Posterior cingulate gyrus (tissue), 11 donors: ENCODE results near the gene GALNT18.
"Not testable (repeated sequence)": the region's sequence is repeated elsewhere in the genome, so short reads cannot be mapped to it uniquely, and the experiment has no call there.

Source experiments
- DNase-seq, 10 donors: peaks; one replicate each; pipeline versions ENCODE4 v3.0.0 to v3.0.0-alpha.2; 2020 to 2021; ENCODE audit warnings: mixed read lengths in 3 of 10
- intact Hi-C: fragments of 100-400 bp; cut with DNase I; formaldehyde crosslinking; loops from one replicate; pipeline ENCODE4 v1.15.1; 2023

Gene GALNT18

DNA sequence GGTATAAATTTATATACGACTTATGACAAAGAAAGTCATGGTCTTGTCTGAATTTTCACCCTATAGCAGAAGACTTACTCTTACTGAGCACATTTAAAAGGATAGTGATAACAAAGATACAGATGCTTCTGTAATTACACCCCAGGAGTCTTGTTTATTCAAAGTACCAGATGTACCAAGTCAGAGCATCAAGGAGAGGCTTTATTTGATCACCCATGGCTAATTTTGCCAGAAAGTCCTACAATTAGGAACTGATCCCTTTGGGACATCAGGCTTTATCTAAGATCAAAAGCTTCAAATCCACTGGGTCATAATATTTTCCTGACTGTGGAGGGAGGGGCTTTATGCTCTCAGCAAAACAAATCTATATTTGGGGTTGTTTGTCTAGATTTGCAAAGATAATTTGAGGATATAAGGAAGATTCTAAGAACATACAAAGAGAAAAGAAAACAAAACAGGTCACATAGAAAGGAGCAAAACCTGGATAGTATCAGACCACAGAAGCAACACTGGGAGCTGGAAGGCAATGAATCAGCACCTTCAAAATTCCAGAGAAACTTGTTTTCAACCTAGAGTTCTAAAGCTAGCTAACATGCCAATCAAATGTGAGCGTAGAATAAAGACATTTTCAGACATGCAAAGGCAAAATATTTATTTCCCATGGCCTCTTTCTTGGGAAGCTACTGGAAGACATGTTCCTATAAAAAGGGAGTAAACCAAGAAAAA lies 143.9 kb downstream of the GALNT18 start:
- no peak for DNase-seq
- intact Hi-C loops = no loop called here

GRCh38 chr11:11476971-11477645 lies 144.7 kb downstream of the GALNT18 start:
- DNase-seq = no peak

DNA sequence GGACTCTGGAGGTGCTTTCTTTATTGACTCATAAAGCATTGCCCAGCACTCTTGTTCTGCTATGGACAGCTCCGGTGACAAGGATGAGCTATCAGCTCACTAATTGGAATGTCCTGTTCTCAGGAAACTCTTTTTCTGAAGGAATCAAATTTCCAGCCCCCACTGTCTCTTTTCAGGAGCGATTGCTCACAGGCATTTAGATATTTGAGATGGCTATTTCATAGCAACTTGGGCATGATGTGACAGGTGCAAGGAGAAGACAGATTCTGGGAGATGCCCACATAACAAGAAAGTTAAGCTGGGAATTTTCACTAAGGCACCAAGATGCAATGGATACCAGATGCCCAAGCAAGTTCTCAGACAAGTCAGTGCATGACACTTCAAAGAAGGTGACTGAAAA lies 145.3 kb downstream of the GALNT18 start:
- intact Hi-C loops = no loop called here
- DNase-seq = no peak

More at GRCh38 chr11:11476971-11477645, 144.7 kb downstream of the GALNT18 start:
- intact Hi-C loops = no loop called here

- no peak for DNase-seq
- intact Hi-C loops = no loop called here
Measured at GRCh38 chr11:11472106-11472505, 149.7 kb downstream of the GALNT18 start.

DNA sequence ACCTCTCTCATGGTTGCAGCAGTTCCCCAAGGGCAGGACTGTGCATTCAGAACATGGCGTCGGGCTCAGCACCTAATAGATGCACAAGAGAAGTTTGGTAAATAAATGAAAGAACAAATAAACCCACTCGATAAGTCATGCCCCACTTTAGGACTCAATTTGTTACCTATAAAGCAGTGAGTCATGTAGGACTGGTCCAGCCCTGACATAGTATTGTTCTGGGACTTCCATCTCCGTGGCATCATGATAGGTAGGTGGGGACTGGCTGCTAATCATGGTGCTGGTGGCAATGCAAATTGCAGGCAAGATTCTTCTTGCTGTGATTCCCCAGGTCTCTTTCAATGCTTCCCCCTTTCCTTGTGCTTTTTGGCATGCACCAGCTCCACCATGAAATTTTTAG lies 150.6 kb downstream of the GALNT18 start:
- DNase-seq = no peak
- intact Hi-C loops = no loop called here

DNA sequence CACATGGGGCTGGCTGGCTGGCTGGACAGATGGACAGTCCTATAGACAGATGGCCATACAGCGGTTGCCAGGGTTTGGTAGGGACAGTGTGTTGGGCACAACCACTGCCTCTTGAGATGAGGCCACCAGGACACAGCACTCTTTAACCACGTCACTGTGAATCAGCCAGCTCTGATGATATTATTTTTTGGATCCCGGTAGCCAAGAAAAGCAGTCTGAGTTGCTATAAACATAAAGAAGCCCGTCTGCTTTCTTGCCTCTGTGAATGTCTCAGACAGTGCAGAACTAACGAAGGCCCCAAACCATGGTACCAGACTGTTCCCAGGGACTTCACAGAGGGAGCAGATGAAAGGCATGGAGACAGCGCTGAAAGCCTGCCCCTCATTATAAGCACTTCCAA lies 152.9 kb downstream of the GALNT18 start:
- intact Hi-C loops = no loop called here

DNA sequence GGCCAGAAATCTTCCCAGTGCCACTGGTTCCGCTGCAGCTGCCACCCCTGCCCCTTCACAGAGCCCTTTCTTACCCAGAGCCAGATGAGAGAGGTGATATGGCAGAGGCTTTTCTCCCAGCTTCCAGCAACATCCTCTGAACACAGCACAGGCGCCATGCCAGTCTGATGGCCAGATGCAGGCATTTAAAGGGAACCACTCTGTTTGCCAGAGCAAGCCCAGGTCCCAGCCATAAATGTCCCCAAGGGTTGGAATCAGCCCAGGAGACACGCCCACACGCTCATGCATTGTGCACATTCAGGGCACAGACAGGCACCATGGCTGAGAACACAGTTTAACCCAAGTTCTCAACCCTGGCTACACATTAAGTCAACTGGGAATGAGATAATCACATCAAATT lies 154.5 kb downstream of the GALNT18 start:
- intact Hi-C loops = no loop called here
- DNase-seq = no peak

More for the DNA sequence above, 152.9 kb downstream of the GALNT18 start:
- no peak for DNase-seq

DNA sequence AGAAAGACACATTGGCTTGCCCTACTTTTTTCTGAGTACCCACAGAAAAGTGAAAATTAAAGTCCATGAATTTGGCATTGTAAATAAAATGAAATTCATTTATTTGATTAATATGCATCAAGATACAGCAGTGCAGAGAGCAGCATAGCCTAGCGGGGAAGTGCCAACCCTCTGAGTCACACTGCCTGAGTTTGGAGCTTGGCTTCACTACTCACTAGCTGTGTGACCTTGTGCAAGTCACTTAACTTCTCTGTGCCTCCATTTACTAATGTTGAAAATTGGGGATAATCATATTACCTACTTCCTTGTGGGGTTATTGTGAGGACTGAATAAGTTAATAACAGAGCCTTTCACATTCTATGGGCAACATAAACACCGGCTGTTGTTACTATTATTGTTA lies 157.2 kb downstream of the GALNT18 start:
- no peak for DNase-seq
- intact Hi-C loops = no loop called here

DNA sequence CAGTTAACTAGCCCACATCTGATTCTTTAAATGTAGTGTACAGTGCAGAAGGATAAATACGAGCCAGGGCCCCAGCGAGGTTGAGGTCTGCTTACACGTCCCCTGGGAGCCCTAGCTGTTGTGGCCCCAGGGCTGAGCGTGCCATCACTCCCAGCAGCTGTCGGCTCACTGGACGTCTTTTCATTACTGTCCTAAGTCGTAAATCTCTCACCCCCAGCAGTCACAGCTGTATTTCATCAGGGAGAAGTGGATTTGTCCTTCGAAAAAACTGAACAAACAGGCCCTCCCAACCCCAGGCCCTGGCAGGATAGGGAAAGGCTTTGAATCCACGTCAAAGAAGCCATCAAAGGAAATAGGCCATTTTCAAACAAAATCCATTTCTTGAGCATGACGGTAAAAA lies 158.4 kb downstream of the GALNT18 start:
- intact Hi-C loops = no loop called here
- no peak for DNase-seq

GRCh38 chr11:11461473-11461872 lies 160.3 kb downstream of the GALNT18 start:
- intact Hi-C loops = no loop called here
- peak in 9 of 10 donors; percentile 36 to 94 (median 62) for DNase-seq

- intact Hi-C loops = no loop called here
- no peak for DNase-seq
Measured at GRCh38 chr11:11459578-11459977, 162.2 kb downstream of the GALNT18 start.

GRCh38 chr11:11458485-11458884 lies 163.3 kb downstream of the GALNT18 start:
- no peak for DNase-seq
- intact Hi-C loops = no loop called here

- DNase-seq = no peak
- intact Hi-C loops = no loop called here
Measured at GRCh38 chr11:11458001-11458400, 163.8 kb downstream of the GALNT18 start.

GRCh38 chr11:11456866-11457265 lies 164.9 kb downstream of the GALNT18 start:
- no peak for DNase-seq
- intact Hi-C loops = no loop called here

GRCh38 chr11:11454671-11455223 lies 167.1 kb downstream of the GALNT18 start:
- intact Hi-C loops = no loop called here
- no peak for DNase-seq

DNA sequence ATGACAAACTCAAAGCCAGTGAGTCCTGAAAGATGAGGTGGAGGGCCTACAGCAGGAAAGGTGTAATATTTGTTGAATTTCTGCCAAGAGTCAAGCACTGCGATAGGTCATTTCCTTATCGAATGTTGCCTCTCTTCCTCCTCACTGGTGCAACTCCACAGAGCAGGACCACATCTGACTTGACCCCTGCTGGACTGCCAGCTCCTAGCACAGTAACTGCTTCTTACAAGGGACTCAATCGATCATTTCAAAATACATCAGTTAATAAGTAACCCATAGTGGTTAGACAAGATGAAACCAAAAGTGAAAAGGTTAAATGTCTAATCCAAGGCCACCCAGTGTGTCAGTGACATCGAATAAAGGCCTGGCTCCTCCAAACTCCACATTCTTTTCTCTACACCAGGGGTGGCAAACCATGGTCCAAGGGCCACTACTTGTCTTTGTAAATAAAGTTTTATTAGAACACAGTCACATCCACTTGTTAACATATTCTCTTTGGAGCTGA lies 170.3 kb downstream of the GALNT18 start:
- intact Hi-C loops = no loop called here
- no peak for DNase-seq

- DNase-seq = no peak
- intact Hi-C loops = no loop called here
Measured at GRCh38 chr11:11450744-11451362, 171.0 kb downstream of the GALNT18 start.

GRCh38 chr11:11449327-11449726 lies 172.5 kb downstream of the GALNT18 start:
- intact Hi-C loops = no loop called here
- no peak for DNase-seq

DNA sequence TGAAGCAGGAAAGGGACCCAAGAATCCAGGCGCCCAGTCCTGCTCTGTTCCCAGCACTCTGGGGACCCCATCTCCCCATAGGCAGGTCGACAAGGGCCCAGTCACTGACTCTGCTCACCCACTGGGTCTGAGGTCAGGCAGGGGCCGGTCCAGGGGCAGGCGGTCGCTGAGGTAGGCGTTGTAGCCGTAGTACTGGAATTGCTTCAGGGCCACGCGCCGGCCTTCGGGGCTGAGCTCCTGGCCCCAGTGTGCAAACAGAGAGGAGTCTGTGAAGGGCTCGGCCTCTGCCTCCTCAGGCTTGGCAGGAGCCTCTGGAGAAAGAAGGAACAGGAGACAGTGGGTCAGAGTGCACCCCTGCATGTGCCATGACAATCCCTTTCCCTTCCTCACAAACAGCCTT lies 173.2 kb downstream of the GALNT18 start:
- DNase-seq = peak in 2 of 10 donors; percentile 35 to 59
- intact Hi-C loops = no loop called here

GRCh38 chr11:11447601-11448000 lies 174.2 kb downstream of the GALNT18 start:
- intact Hi-C loops = not testable (repeated sequence)

GRCh38 chr11:11446967-11447366 lies 174.8 kb downstream of the GALNT18 start:
- intact Hi-C loops = no loop called here
- DNase-seq = no peak

More at GRCh38 chr11:11447601-11448000, 174.2 kb downstream of the GALNT18 start:
- DNase-seq = not testable (repeated sequence)
